Nephron (organoid): ENCODE measurements around the gene MICOS13.

Experiments used
- H3K27ac Mint-ChIP-seq, 3 experiments: 2 replicates each; pipeline ENCODE4 v1.8.0; 2020; ENCODE audit warnings: mixed read lengths in 3 of 3, mild to moderate bottlenecking in 2 of 3, moderate library complexity in 1 of 3
- H3K27me3 Mint-ChIP-seq: 2 replicates; pipeline ENCODE4 v1.8.0; 2021; ENCODE audit warnings: low read depth, mild to moderate bottlenecking, moderate library complexity, mixed read lengths
- H3K36me3 Mint-ChIP-seq: 2 replicates; pipeline ENCODE4 v1.8.0; 2020; ENCODE audit warnings: low read depth, mixed read lengths
- H3K4me1 Mint-ChIP-seq: 2 replicates; pipeline ENCODE4 v1.8.0; 2020; ENCODE audit warnings: mixed read lengths
- H3K4me3 Mint-ChIP-seq, 3 experiments: 2 replicates each; pipeline ENCODE4 v1.8.0; 2020; ENCODE audit warnings: mild to moderate bottlenecking in 3 of 3, mixed read lengths in 3 of 3, moderate library complexity in 2 of 3
- H3K9me3 Mint-ChIP-seq: 2 replicates; pipeline ENCODE4 v1.8.0; 2020; ENCODE audit warnings: mixed read lengths
- CTCF ChIP-seq, 3 experiments: fragments of 200-600 bp; sonication (generic); IDR thresholded peaks; one replicate each; pipeline ENCODE4 v1.5.0; 2021; ENCODE audit warnings: antibody characterized with exemption in 3 of 3; ENCODE audit not compliant: unreplicated experiment in 3 of 3

MICOS13 gene

GRCh38 chr19:5669212-5669611, 11.1 kb downstream of the MICOS13 start:
- Mint-ChIP-seq H3K27me3 (no peaks in the 10 kb centered on the region), H3K36me3 (peaks cover 55% of the 10 kb centered on the region), H3K27ac (no peak overlapping the region), H3K9me3 (no peaks in the 10 kb centered on the region), H3K4me1 (peaks cover 6% of the 10 kb centered on the region), H3K4me3 (no peak overlapping the region)
- TF ChIP-seq CTCF (IDR thresholded peaks at IDR 0.05; ENCODE audit: unreplicated experiment in 3 of 3): no peak

- no peak overlapping the region for H3K4me3 Mint-ChIP-seq
- no peak for TF ChIP-seq CTCF (IDR thresholded peaks at IDR 0.05; ENCODE audit: unreplicated experiment in 3 of 3)
- peaks cover 6% of the 10 kb centered on the region for H3K4me1 Mint-ChIP-seq
- no peaks in the 10 kb centered on the region for H3K9me3 Mint-ChIP-seq
- peak overlapping the region in 1 of 3 experiments; percentile 71 for H3K27ac Mint-ChIP-seq
- H3K27me3 Mint-ChIP-seq: no peaks in the 10 kb centered on the region
- H3K36me3 Mint-ChIP-seq: peaks cover 55% of the 10 kb centered on the region
Observed at GRCh38 chr19:5667751-5668271, 12.5 kb downstream of the MICOS13 start.

- Mint-ChIP-seq H3K4me1 (peaks cover 6% of the 10 kb centered on the region), H3K27ac (peak overlapping the region in 1 of 3 experiments; percentile 71), H3K4me3 (no peak overlapping the region), H3K27me3 (no peaks in the 10 kb centered on the region), H3K36me3 (peaks cover 55% of the 10 kb centered on the region), H3K9me3 (no peaks in the 10 kb centered on the region)
- TF ChIP-seq CTCF (IDR thresholded peaks at IDR 0.05; ENCODE audit: unreplicated experiment in 3 of 3): no peak
Observed at GRCh38 chr19:5666921-5667610, 13.2 kb downstream of the MICOS13 start.

- H3K27ac Mint-ChIP-seq: peak overlapping the region in 2 of 3 experiments; percentile 23 to 62
- peaks cover 62% of the 10 kb centered on the region for H3K36me3 Mint-ChIP-seq
- H3K4me1 Mint-ChIP-seq: peaks cover 6% of the 10 kb centered on the region
- no peaks in the 10 kb centered on the region for H3K9me3 Mint-ChIP-seq
- no peaks in the 10 kb centered on the region for H3K27me3 Mint-ChIP-seq
- peak in 1 of 3 experiments; percentile 19 for TF ChIP-seq CTCF (IDR thresholded peaks at IDR 0.05; ENCODE audit: unreplicated experiment in 3 of 3)
- no peak overlapping the region for H3K4me3 Mint-ChIP-seq
Observed at GRCh38 chr19:5665781-5666513, 14.4 kb downstream of the MICOS13 start.

- H3K36me3 Mint-ChIP-seq: peaks cover 67% of the 10 kb centered on the region
- TF ChIP-seq CTCF (IDR thresholded peaks at IDR 0.05; ENCODE audit: unreplicated experiment in 3 of 3): no peak
- peak overlapping the region in 1 of 3 experiments; percentile 23 for H3K27ac Mint-ChIP-seq
- no peak overlapping the region for H3K4me3 Mint-ChIP-seq
- peaks cover 6% of the 10 kb centered on the region for H3K4me1 Mint-ChIP-seq
- no peaks in the 10 kb centered on the region for H3K9me3 Mint-ChIP-seq
- no peaks in the 10 kb centered on the region for H3K27me3 Mint-ChIP-seq
Observed at GRCh38 chr19:5664515-5664914, 15.8 kb downstream of the MICOS13 start.
